LNCaP clone FGC (cell line): Measurements from ENCODE around the gene TMEM272.

Experiments used
- DNase-seq: peaks from one replicate; pipeline ENCODE4 v3.0.0-alpha.2; 2011; ENCODE audit warnings: low read depth
- H3K4me3 ChIP-seq: 2 replicates; pipeline ENCODE4 v1.5.1; 2011; ENCODE audit warnings: mild to moderate bottlenecking, low read depth, low read length, control low read depth
- CTCF ChIP-seq: IDR thresholded peaks from 2 replicates; pipeline ENCODE4 v1.5.1; 2012; ENCODE audit warnings: mild to moderate bottlenecking; ENCODE audit not compliant: control insufficient read depth, insufficient read depth; ENCODE audit errors: extremely low read depth

TMEM272 gene

GRCh38 chr13:51776179-51776578 lies 68.8 kb downstream of the TMEM272 start:
- TF ChIP-seq CTCF = no peak
- no peak for DNase-seq
- H3K4me3 ChIP-seq = no peak overlapping the region

GRCh38 chr13:51773515-51773914 lies 71.5 kb downstream of the TMEM272 start:
- no peak for TF ChIP-seq CTCF
- no peak overlapping the region for H3K4me3 ChIP-seq
- no peak for DNase-seq

GRCh38 chr13:51772781-51773180 lies 72.2 kb downstream of the TMEM272 start:
- DNase-seq = no peak
- no peak for TF ChIP-seq CTCF
- no peak overlapping the region for H3K4me3 ChIP-seq

- no peak for TF ChIP-seq CTCF
- no peak overlapping the region for H3K4me3 ChIP-seq
- no peak for DNase-seq
Observed at GRCh38 chr13:51772105-51772455, 72.9 kb downstream of the TMEM272 start.

GRCh38 chr13:51771418-51772104 lies 73.4 kb downstream of the TMEM272 start:
- H3K4me3 ChIP-seq = no peak overlapping the region
- no peak for DNase-seq
- no peak for TF ChIP-seq CTCF

- no peak for TF ChIP-seq CTCF
- DNase-seq = no peak
Observed at GRCh38 chr13:51770681-51771417, 74.1 kb downstream of the TMEM272 start.

GRCh38 chr13:51770160-51770559 lies 74.8 kb downstream of the TMEM272 start:
- no peak for TF ChIP-seq CTCF
- no peak overlapping the region for H3K4me3 ChIP-seq
- DNase-seq = no peak

More at GRCh38 chr13:51770681-51771417, 74.1 kb downstream of the TMEM272 start:
- no peak overlapping the region for H3K4me3 ChIP-seq
